ENCODE measurements around the gene MXRA5.

Gene MXRA5

DNA sequence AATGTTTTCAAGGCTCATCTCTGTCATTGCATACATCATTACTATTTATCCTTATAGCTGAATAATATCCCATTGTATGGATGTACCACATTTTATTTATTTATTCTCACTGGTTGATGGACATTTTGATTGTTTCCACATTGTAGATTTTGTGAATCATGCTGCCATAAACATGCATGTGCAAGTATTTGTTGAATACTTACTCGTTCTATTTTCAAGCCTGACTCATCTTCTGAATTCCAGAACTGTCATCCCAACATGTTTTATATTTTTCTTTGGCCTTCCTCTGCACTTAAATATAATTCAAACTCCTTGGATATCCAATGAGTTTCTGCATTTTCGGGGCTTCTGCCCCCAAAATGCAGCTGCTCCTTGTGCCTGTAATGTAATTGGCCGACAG lies 77.6 kb downstream of the MXRA5 start:
- DNase-seq (ENCODE audit: low read depth in 1 of 2, low spot score in 1 of 2): no peak
- H3K27me3 ChIP-seq (ENCODE audit: insufficient read depth, poor library complexity, severe bottlenecking): no peaks in the 10 kb centered on the region
- no peak overlapping the region for H3K4me3 ChIP-seq (replicated peaks; ENCODE audit: insufficient read depth, low read length)
- TF ChIP-seq REST (IDR thresholded peaks at IDR 0.05; ENCODE audit: insufficient replicate concordance, low read depth) (no peak), SPI1 (IDR thresholded peaks at IDR 0.05; ENCODE audit: borderline replicate concordance, low read depth) (no peak), CTCF (IDR thresholded peaks at IDR 0.05; ENCODE audit: insufficient read depth, low read length) (no peak), POLR2AphosphoS5 (IDR thresholded peaks at IDR 0.05; ENCODE audit: low read depth) (no peak), GABPA (IDR thresholded peaks at IDR 0.05; ENCODE audit: low read depth) (no peak)
- H3K27ac ChIP-seq (replicated peaks): no peak overlapping the region

- Histone ChIP-seq H3K27me3 (ENCODE audit: insufficient read depth, poor library complexity, severe bottlenecking) (no peaks in the 10 kb centered on the region), H3K4me3 (replicated peaks; ENCODE audit: insufficient read depth, low read length) (no peak overlapping the region), H3K27ac (replicated peaks) (no peak overlapping the region)
- DNase-seq (ENCODE audit: low read depth in 1 of 2, low spot score in 1 of 2): no peak
- TF ChIP-seq CTCF (IDR thresholded peaks at IDR 0.05; ENCODE audit: insufficient read depth, low read length) (no peak), SPI1 (IDR thresholded peaks at IDR 0.05; ENCODE audit: borderline replicate concordance, low read depth) (no peak), GABPA (IDR thresholded peaks at IDR 0.05; ENCODE audit: low read depth) (no peak), REST (IDR thresholded peaks at IDR 0.05; ENCODE audit: insufficient replicate concordance, low read depth) (no peak)
These were observed 82.7 kb downstream of the MXRA5 start for GRCh38 chrX:3263681-3264126.

DNA sequence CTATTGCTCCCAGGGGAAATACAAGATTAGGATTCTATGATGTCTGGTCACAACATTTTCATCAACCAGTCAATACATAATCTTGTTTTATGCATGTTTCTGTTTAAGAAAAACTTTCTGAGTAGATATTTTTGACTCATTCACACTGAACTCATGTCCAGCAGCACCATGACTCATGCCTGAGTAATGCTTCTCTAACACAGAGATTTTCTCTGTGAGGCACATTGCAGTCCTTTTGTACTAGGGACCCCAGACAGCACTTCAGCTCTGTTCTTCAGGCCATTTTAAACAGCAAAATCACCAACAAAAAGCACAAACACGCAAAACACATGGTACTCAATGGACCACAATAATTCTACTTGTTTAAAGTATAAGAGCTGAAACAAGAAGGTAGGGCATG lies 83.6 kb downstream of the MXRA5 start:
- Histone ChIP-seq H3K27ac (replicated peaks) (no peak overlapping the region), H3K27me3 (ENCODE audit: insufficient read depth, poor library complexity, severe bottlenecking) (no peaks in the 10 kb centered on the region), H3K4me3 (replicated peaks; ENCODE audit: insufficient read depth, low read length) (no peak overlapping the region)
- no peak for DNase-seq (ENCODE audit: low read depth in 1 of 2, low spot score in 1 of 2)
- TF ChIP-seq SPI1 (IDR thresholded peaks at IDR 0.05; ENCODE audit: borderline replicate concordance, low read depth) (no peak), CTCF (IDR thresholded peaks at IDR 0.05; ENCODE audit: insufficient read depth, low read length) (no peak)

Measured in HL-60 (cell line).